A549 (cell line): Measurements from ENCODE around the gene SYNE4. TPM values are rescaled to one million over a fixed set of nuclear protein-coding genes. Genes with fewer than 3 reads are reported as not detected.

Experiments
- ATAC-seq, 2 experiments: fragments of 200-7000 bp in 1 of 2; fragments of >200 bp in 1 of 2; cut with Nextera tagmentation in 1 of 2; cut with Tn5 transposase in 1 of 2; 3 replicates each; pipeline versions ENCODE4 v1.8.0 to v1.9.1; 2018 to 2020; ENCODE audit warnings: mild to moderate bottlenecking in 1 of 2, moderate library complexity in 1 of 2
- CTCF ChIA-PET: fragments of 300-600 bp; sonication (Branson Sonifier 250); formaldehyde crosslinking; extraction: SDS; loops from one replicate; lab custom pipeline; 2021; ENCODE audit warnings: antibody characterized with exemption, inconsistent platforms; lab: Yijun Ruan, JAX
- POLR2A ChIA-PET: fragments of 350-600 bp; formaldehyde crosslinking; extraction: SDS; loops from one replicate; lab custom pipeline; 2021; ENCODE audit warnings: antibody characterized with exemption, inconsistent platforms; lab: Yijun Ruan, JAX
- DNase-seq, 2 experiments: peaks; one replicate each; pipeline versions ENCODE4 v3.0.0 to v3.0.0-alpha.2; 2011 to 2016; ENCODE audit warnings: low read depth in 1 of 2, low spot score in 1 of 2
- FAIRE-seq: peaks from 2 replicates; lab custom pipeline; 2011; peaks lifted over from hg19 to GRCh38; lab: Jason Lieb, UNC
- H3K27ac ChIP-seq, 2 experiments: fragments of >200 bp; sonication (Bioruptor Twin); formaldehyde crosslinking; 3 replicates each; pipeline ENCODE4 v1.5.1; 2016 to 2017
- H3K4me1 ChIP-seq: fragments of >200 bp; sonication (Bioruptor Twin); formaldehyde crosslinking; 3 replicates; pipeline ENCODE4 v1.6.1; 2016
- H3K4me2 ChIP-seq: fragments of >200 bp; sonication (Bioruptor Twin); formaldehyde crosslinking; 3 replicates; pipeline ENCODE4 v1.6.1; 2016
- H3K4me3 ChIP-seq: fragments of >200 bp; sonication (Bioruptor Twin); formaldehyde crosslinking; 3 replicates; pipeline ENCODE4 v1.5.1; 2016
- H3K9me3 ChIP-seq: fragments of >200 bp; sonication (Bioruptor Twin); formaldehyde crosslinking; 3 replicates; pipeline ENCODE4 v1.6.1; 2016
- ATOH8 ChIP-seq: fragments of 250-450 bp; sonication (Bioruptor Pico); IDR thresholded peaks from 2 replicates; pipeline ENCODE4 v1.5.0; 2020; ENCODE audit warnings: low read depth, mild to moderate bottlenecking, moderate library complexity
- CBX8 ChIP-seq: fragments of 200-600 bp; sonication (generic); IDR thresholded peaks from 2 replicates; pipeline ENCODE4 v1.6.1; 2016
- CHD2 ChIP-seq: fragments of 150-350 bp; IDR thresholded peaks from 2 replicates; pipeline ENCODE4 v1.6.1; 2014; ENCODE audit warnings: low read length; ENCODE audit not compliant: partially characterized antibody
- CHD4 ChIP-seq: fragments of 200-600 bp; sonication (generic); IDR thresholded peaks from 2 replicates; pipeline ENCODE4 v1.6.1; 2016; ENCODE audit warnings: antibody characterized with exemption, mild to moderate bottlenecking, borderline replicate concordance
- E2F6 ChIP-seq: IDR thresholded peaks from 2 replicates; pipeline ENCODE4 v1.6.1; 2012; ENCODE audit warnings: low read depth, borderline replicate concordance
- EHF ChIP-seq: fragments of 250-450 bp; sonication (Bioruptor Pico); IDR thresholded peaks from 2 replicates; pipeline ENCODE4 v1.5.0; 2020; ENCODE audit warnings: mild to moderate bottlenecking
- EP300 ChIP-seq, 2 experiments: fragments of >200 bp; sonication (Bioruptor Twin); formaldehyde crosslinking; IDR thresholded peaks; 2 replicates in 1 of 2; 3 replicates in 1 of 2; pipeline ENCODE4 v1.6.1; 2016 to 2017
- FOSB ChIP-seq: fragments of 250-450 bp; sonication (Bioruptor Pico); IDR thresholded peaks from 2 replicates; pipeline ENCODE4 v1.5.0; 2020; ENCODE audit warnings: mild to moderate bottlenecking, moderate library complexity
- GATA3 ChIP-seq: IDR thresholded peaks from 2 replicates; pipeline ENCODE4 v1.6.1; 2012; ENCODE audit warnings: borderline replicate concordance
- HES2 ChIP-seq: fragments of >200 bp; sonication (Bioruptor Twin); formaldehyde crosslinking; IDR thresholded peaks from 2 replicates; pipeline ENCODE4 v1.6.1; 2016
- HEYL ChIP-seq: fragments of 250-450 bp; sonication (Bioruptor Pico); IDR thresholded peaks from 2 replicates; pipeline ENCODE4 v1.8.0; 2021; ENCODE audit warnings: mild to moderate bottlenecking, moderate library complexity
- HOXB13 ChIP-seq: fragments of 250-450 bp; sonication (Bioruptor Pico); IDR thresholded peaks from 2 replicates; pipeline ENCODE4 v1.5.0; 2020; ENCODE audit warnings: low read depth, mild to moderate bottlenecking, moderate library complexity
- HOXB5 ChIP-seq: fragments of 250-450 bp; sonication (Bioruptor Pico); IDR thresholded peaks from 2 replicates; pipeline ENCODE4 v1.5.0; 2020; ENCODE audit warnings: mild to moderate bottlenecking, moderate library complexity
- JUN ChIP-seq, 2 experiments: fragments of >200 bp; sonication (Bioruptor Twin); formaldehyde crosslinking; IDR thresholded peaks; 2 replicates in 1 of 2; 3 replicates in 1 of 2; pipeline ENCODE4 v1.6.1; 2016 to 2017
- MYC ChIP-seq: IDR thresholded peaks from 2 replicates; pipeline ENCODE4 v1.6.1; 2012; ENCODE audit warnings: mild to moderate bottlenecking, inconsistent platforms, low read length, improper control_type of control experiment, borderline replicate concordance
- NR3C1 ChIP-seq: fragments of >200 bp; sonication (Bioruptor Twin); formaldehyde crosslinking; IDR thresholded peaks from 3 replicates; pipeline ENCODE4 v1.6.1; 2017
- PHF8 ChIP-seq: fragments of 200-600 bp; sonication (generic); IDR thresholded peaks from 2 replicates; pipeline ENCODE4 v1.6.1; 2016; ENCODE audit warnings: low read depth, mild to moderate bottlenecking, antibody characterized with exemption, moderate library complexity, borderline replicate concordance
- POLR2A ChIP-seq: IDR thresholded peaks from 2 replicates; pipeline ENCODE4 v1.6.1; 2012; ENCODE audit warnings: mild to moderate bottlenecking, low read length
- RCOR1 ChIP-seq: fragments of 150-350 bp; IDR thresholded peaks from 2 replicates; pipeline ENCODE4 v1.6.1; 2014; ENCODE audit warnings: antibody characterized with exemption, low read length, low read depth
- SMC3 ChIP-seq: fragments of >200 bp; sonication (Bioruptor Twin); formaldehyde crosslinking; IDR thresholded peaks from 3 replicates; pipeline ENCODE4 v1.6.1; 2018; ENCODE audit warnings: inconsistent platforms
- SREBF2 ChIP-seq: fragments of 450-650 bp; IDR thresholded peaks from 2 replicates; pipeline ENCODE4 v1.6.1; 2014; ENCODE audit warnings: mild to moderate bottlenecking, moderate library complexity
- TFCP2L1 ChIP-seq: fragments of 250-450 bp; sonication (Bioruptor Pico); IDR thresholded peaks from 2 replicates; pipeline ENCODE4 v1.5.0; 2021; ENCODE audit warnings: mild to moderate bottlenecking
- USF2 ChIP-seq: fragments of 450-650 bp; IDR thresholded peaks from 2 replicates; pipeline ENCODE4 v1.6.1; 2014; ENCODE audit warnings: antibody characterized with exemption
- ZFP36 ChIP-seq: fragments of 450-650 bp; IDR thresholded peaks from 2 replicates; pipeline ENCODE4 v1.6.1; 2014; ENCODE audit warnings: borderline replicate concordance; ENCODE audit not compliant: partially characterized antibody
- ZNF302 ChIP-seq: fragments of 250-450 bp; sonication (Bioruptor Pico); IDR thresholded peaks from 2 replicates; pipeline ENCODE4 v1.9.0; 2021; ENCODE audit warnings: inconsistent platforms, mild to moderate bottlenecking, moderate library complexity
- WGBS: methylation state at CpG from one replicate; pipeline ENCODE4 v1.1.6; 2017; ENCODE audit errors: missing lambda C conversion rate; 5-methylcytosine and 5-hydroxymethylcytosine counted together
- polyA plus RNA-seq, 4 experiments: library from polyadenylated mRNA; depleted of rRNA in 3 of 4; stranded (reverse); fragments of >200 nt; fragmentation: RNase III in 1 of 4; extraction: RNeasy Plus Mini Kit Qiagen cat#74134 plus additional on column Dnase treatment in 1 of 4; gene quantifications; 2 replicates in 3 of 4; 3 replicates in 1 of 4; pipeline ENCODE4 v1.2.3, GENCODE V29; 2011 to 2017

Gene SYNE4
- polyA plus RNA-seq, 2 of the 4 experiments (the other 2 are of a cell fraction), result 0.37 to 0.56 TPM

- DNase-seq, result no peak
- FAIRE-seq, result peak; percentile 88
- no peak overlapping the region for H3K4me2 ChIP-seq
- TF ChIP-seq SREBF2, result no peak
- TF ChIP-seq HOXB5, result no peak
- no peak for TF ChIP-seq HES2
- no peak for TF ChIP-seq NR3C1
- no peak for TF ChIP-seq SMC3
- no peak for TF ChIP-seq EHF (CRISPR knock-in tag)
- TF ChIP-seq ATOH8 (CRISPR knock-in tag), result no peak
- no peak for TF ChIP-seq E2F6
- no peak for TF ChIP-seq POLR2A
- TF ChIP-seq CHD4, result no peak
- no peak overlapping the region for H3K4me3 ChIP-seq
- 89% methylated on average over 6 of the region's 6 CpGs for WGBS
- CTCF ChIA-PET, result interaction anchor here (0.9 to 2.6 kb wide), 3 partner anchors 11 to 48 kb away, joined by 3 to 10 read pairs (median 4); partner anchors contain the start of gene THAP8
- H3K9me3 ChIP-seq, result no peaks in the 10 kb centered on the region
- ATAC-seq, result no peak
- H3K27ac ChIP-seq, result peak overlapping the region in 1 of 2 experiments; percentile 58; a peak in 1 of 6 replicates
- POLR2A ChIA-PET, result no interaction called here
- H3K4me1 ChIP-seq, result peaks cover 20% of the 10 kb centered on the region
Measured at GRCh38 chr19:36040495-36040894, 31.9 kb upstream of the SYNE4 start.

GRCh38 chr19:36032251-36033104, 23.9 kb upstream of the SYNE4 start, which contains the start of gene CLIP3:
TSS of gene CLIP3 (minus strand) at chr19:36032873. CDS start at chr19:36032357, 516 bp downstream.
- ChIA-PET POLR2A (no interaction called here), CTCF (no interaction called here)
- ATAC-seq (no peak), FAIRE-seq (no peak), DNase-seq (no peak)
- TF ChIP-seq JUN (IDR thresholded peaks at IDR 0.05), result no peak
- Histone ChIP-seq H3K4me2 (no peak within 1 kb of the TSS), H3K27ac (no peak within 1 kb of the TSS), H3K4me1 (no peaks in the 10 kb centered on the region), H3K4me3 (no peak within 1 kb of the TSS), H3K9me3 (no peaks in the 10 kb centered on the region)
- WGBS, result 87% methylated on average over 45 of the region's 51 CpGs

- no peak for ATAC-seq
- Histone ChIP-seq H3K27ac (no peak overlapping the region), H3K4me1 (no peaks in the 10 kb centered on the region), H3K4me3 (no peak overlapping the region), H3K9me3 (no peaks in the 10 kb centered on the region), H3K4me2 (no peak overlapping the region)
- TF ChIP-seq TFCP2L1 (CRISPR knock-in tag), result no peak
- TF ChIP-seq ZFP36, result no peak
- TF ChIP-seq NR3C1, result no peak
- TF ChIP-seq EP300 (IDR thresholded peaks at IDR 0.05), result no peak
- no peak for TF ChIP-seq USF2
- no peak for TF ChIP-seq CHD2
- TF ChIP-seq CBX8, result no peak
- TF ChIP-seq GATA3, result no peak
- no peak for TF ChIP-seq RCOR1
- no peak for TF ChIP-seq E2F6
- TF ChIP-seq ZNF302 (CRISPR knock-in tag), result no peak
- no peak for TF ChIP-seq HOXB5
- TF ChIP-seq FOSB (CRISPR knock-in tag), result no peak
- no peak for TF ChIP-seq POLR2A
- no peak for TF ChIP-seq MYC
- no peak for TF ChIP-seq HOXB13
- no peak for TF ChIP-seq HEYL (CRISPR knock-in tag)
- TF ChIP-seq PHF8, result no peak
- ChIA-PET POLR2A (no interaction called here), CTCF (interaction anchor here (0.9 to 2.7 kb wide), 3 partner anchors 11 to 66 kb away, joined by 3 to 17 read pairs (median 3); no protein-coding TSS in a partner anchor)
- peak; percentile 63 for FAIRE-seq
- DNase-seq, result no peak
- WGBS, result 90% methylated on average over 6 of the region's 6 CpGs
Measured at GRCh38 chr19:36031308-36031707, 22.7 kb upstream of the SYNE4 start.
